Fibroblast of lung (primary cell): ENCODE measurements around the gene EML4. TPM values are rescaled to one million over a fixed set of nuclear protein-coding genes. Genes with fewer than 3 reads are reported as not detected.

Experiments
- DNase-seq, 2 donors: peaks; one replicate each; pipeline versions ENCODE4 v3.0.0 to v3.0.0-alpha.2; 2010; ENCODE audit warnings: low read depth in 2 of 2
- H2AFZ ChIP-seq: 2 replicates; pipeline ENCODE4 v1.5.1; 2012; ENCODE audit warnings: low read length, control low read depth, inconsistent platforms
- H3K27ac ChIP-seq: 2 replicates; pipeline ENCODE4 v1.5.1; 2011; ENCODE audit warnings: low read length, control low read depth; ENCODE audit not compliant: insufficient read depth
- H3K27me3 ChIP-seq: 2 replicates; pipeline ENCODE4 v1.5.1; 2011; ENCODE audit warnings: mild to moderate bottlenecking, low read length; ENCODE audit not compliant: control insufficient read depth, insufficient read depth
- H3K36me3 ChIP-seq: 2 replicates; pipeline ENCODE4 v1.5.1; 2011; ENCODE audit warnings: low read length; ENCODE audit not compliant: control insufficient read depth, insufficient read depth
- H3K4me1 ChIP-seq: 2 replicates; pipeline ENCODE4 v1.5.1; 2011; ENCODE audit warnings: low read length; ENCODE audit not compliant: control insufficient read depth, insufficient read depth; ENCODE audit errors: extremely low read depth
- H3K4me2 ChIP-seq: 2 replicates; pipeline ENCODE4 v1.5.1; 2011; ENCODE audit warnings: low read length, control low read depth; ENCODE audit not compliant: insufficient read depth; ENCODE audit errors: extremely low read depth
- H3K4me3 ChIP-seq, 4 experiments: fragments of 200-600 bp in 1 of 4; sonication (generic) in 1 of 4; replicated peaks in 1 of 4; 2 replicates each; pipeline ENCODE4 v1.5.1; 2011 to 2016; ENCODE audit warnings: low read length in 4 of 4, low read depth in 3 of 4, mild to moderate bottlenecking in 3 of 4, control low read depth in 2 of 4, inconsistent platforms in 1 of 4, mixed read lengths in 1 of 4; ENCODE audit not compliant: insufficient read depth in 1 of 4; ENCODE audit errors: control extremely low read depth in 1 of 4
- H3K79me2 ChIP-seq: 2 replicates; pipeline ENCODE4 v1.5.1; 2012; ENCODE audit warnings: mild to moderate bottlenecking, low read length, inconsistent platforms; ENCODE audit not compliant: control insufficient read depth, insufficient read depth
- H3K9ac ChIP-seq: 2 replicates; pipeline ENCODE4 v1.5.1; 2011; ENCODE audit warnings: mild to moderate bottlenecking, low read length, control low read depth; ENCODE audit not compliant: insufficient read depth
- H3K9me3 ChIP-seq: 2 replicates; pipeline ENCODE4 v1.5.1; 2012; ENCODE audit warnings: low read depth, low read length; ENCODE audit not compliant: control insufficient read depth, insufficient read depth
- H4K20me1 ChIP-seq: 2 replicates; pipeline ENCODE4 v1.5.1; 2011; ENCODE audit warnings: low read length; ENCODE audit not compliant: control insufficient read depth, insufficient read depth; ENCODE audit errors: extremely low read depth
- CTCF ChIP-seq, 2 donors: IDR thresholded peaks in 1 of 2; conservative IDR thresholded peaks in 1 of 2; 1 replicate in 1 of 2; 2 replicates in 1 of 2; pipeline ENCODE4 v1.5.1; 2011 to 2012; ENCODE audit warnings: low read length in 2 of 2, control low read depth in 1 of 2, inconsistent platforms in 1 of 2, low read depth in 1 of 2, mild to moderate bottlenecking in 1 of 2
- EZH2 ChIP-seq: IDR thresholded peaks from 2 replicates; pipeline ENCODE4 v1.5.1; 2012; ENCODE audit warnings: low read length, control low read depth, mild to moderate bottlenecking; ENCODE audit errors: missing control alignments
- polyA plus RNA-seq, 2 donors: library from polyadenylated mRNA; depleted of rRNA in 1 of 2; stranded (reverse) in 1 of 2; unstranded in 1 of 2; fragments of >200 nt; gene quantifications; 2 replicates each; pipeline ENCODE4 v1.2.1, GENCODE V29; 2011 to 2012; ENCODE audit warnings: missing spikeins in 1 of 2
- total RNA-seq: library from RNA; depleted of rRNA; stranded (reverse); fragments of >200 nt; gene quantifications from 2 replicates; pipeline ENCODE4 v1.2.1, GENCODE V29; 2014

EML4 gene
- total and polyA plus RNA-seq, 2 donors (not counting 1 experiment from before 2014, with no cell fraction given), result 49.5 to 62.7 TPM

- H4K20me1 ChIP-seq, result no peaks in the 10 kb centered on the region
- no peaks in the 10 kb centered on the region for H3K4me1 ChIP-seq
- no peak for DNase-seq
- H3K36me3 ChIP-seq, result no peaks in the 10 kb centered on the region
- H2AFZ ChIP-seq, result no peak overlapping the region
- no peaks in the 10 kb centered on the region for H3K27me3 ChIP-seq
- H3K4me3 ChIP-seq, result no peak overlapping the region
- H3K9me3 ChIP-seq, result no peaks in the 10 kb centered on the region
- peaks cover 26% of the 10 kb centered on the region for H3K79me2 ChIP-seq
- TF ChIP-seq EZH2 (no peak), CTCF (conservative IDR thresholded peaks at IDR 0.05 in 1 of 2, IDR thresholded peaks at IDR 0.05 in 1 of 2; ENCODE audit: low read depth in 1 of 2, low read length in 2 of 2) (no peak)
- no peak overlapping the region for H3K4me2 ChIP-seq
- no peak overlapping the region for H3K9ac ChIP-seq
- H3K27ac ChIP-seq, result no peak overlapping the region
Observed at GRCh38 chr2:42211291-42211690, 42.1 kb downstream of the EML4 start.

- Histone ChIP-seq H3K9me3 (no peaks in the 10 kb centered on the region), H3K4me3 (no peak overlapping the region), H3K27me3 (no peaks in the 10 kb centered on the region), H3K36me3 (no peaks in the 10 kb centered on the region), H3K9ac (no peak overlapping the region), H3K4me1 (no peaks in the 10 kb centered on the region), H3K4me2 (no peak overlapping the region), H4K20me1 (no peaks in the 10 kb centered on the region), H3K79me2 (peaks cover 30% of the 10 kb centered on the region), H2AFZ (no peak overlapping the region), H3K27ac (no peak overlapping the region)
- TF ChIP-seq CTCF (conservative IDR thresholded peaks at IDR 0.05 in 1 of 2, IDR thresholded peaks at IDR 0.05 in 1 of 2; ENCODE audit: low read depth in 1 of 2, low read length in 2 of 2) (no peak), EZH2 (no peak)
- peak; percentile 48 to 53 for DNase-seq
Observed at GRCh38 chr2:42214669-42215068, 45.5 kb downstream of the EML4 start.

- Histone ChIP-seq H3K4me2 (peak overlapping the region; percentile 65), H3K36me3 (no peaks in the 10 kb centered on the region), H3K27me3 (no peaks in the 10 kb centered on the region), H3K9me3 (no peaks in the 10 kb centered on the region), H4K20me1 (no peaks in the 10 kb centered on the region), H3K9ac (no peak overlapping the region), H3K27ac (no peak overlapping the region), H2AFZ (no peak overlapping the region), H3K4me1 (peaks cover under 1% of the 10 kb centered on the region), H3K79me2 (peaks cover 30% of the 10 kb centered on the region), H3K4me3 (no peak overlapping the region)
- TF ChIP-seq CTCF (conservative IDR thresholded peaks at IDR 0.05 in 1 of 2, IDR thresholded peaks at IDR 0.05 in 1 of 2; ENCODE audit: low read depth in 1 of 2, low read length in 2 of 2) (no peak), EZH2 (no peak)
- DNase-seq, result peak; percentile 58 to 91
Observed at GRCh38 chr2:42216694-42217093, 47.5 kb downstream of the EML4 start.
